Esophagus squamous epithelium (tissue), 5 donors: ENCODE results near the gene TTBK2. TPM values are rescaled to one million over a fixed set of nuclear protein-coding genes. Genes with fewer than 3 reads are reported as not detected.
A peak's percentile ranks its signal among the peaks of the same experiment; 100 is the strongest.

ENCODE experiments used
- DNase-seq: peaks from one replicate; lab custom pipeline; 2025; lab: John Stamatoyannopoulos, UW
- H3K27ac ChIP-seq, 4 donors: fragments of 200-600 bp; sonication (generic); one replicate each; pipeline ENCODE4 v1.5.1; 2016 to 2019; ENCODE audit warnings: mild to moderate bottlenecking in 1 of 4
- H3K27me3 ChIP-seq, 4 donors: fragments of 200-600 bp; sonication (generic); 1 replicate in 3 of 4; 2 replicates in 1 of 4; pipeline versions ENCODE4 v1.5.1 to v1.6.0; 2017 to 2021; ENCODE audit warnings: antibody characterized with exemption in 1 of 4
- H3K36me3 ChIP-seq, 3 donors: fragments of 200-600 bp; sonication (generic); one replicate each; pipeline ENCODE4 v1.5.1; 2016 to 2019
- H3K4me1 ChIP-seq, 3 donors: fragments of 200-600 bp; sonication (generic); one replicate each; pipeline ENCODE4 v1.5.1; 2017 to 2019
- H3K4me3 ChIP-seq, 4 donors: fragments of 200-600 bp; sonication (generic); 1 replicate in 3 of 4; 2 replicates in 1 of 4; pipeline ENCODE4 v1.5.1; 2016 to 2019; ENCODE audit warnings: mild to moderate bottlenecking in 2 of 4, moderate library complexity in 1 of 4
- H3K9me3 ChIP-seq, 3 donors: fragments of 200-600 bp; sonication (generic); one replicate each; pipeline ENCODE4 v1.5.1; 2016 to 2019
- CTCF ChIP-seq, 6 experiments: fragments of 450-650 bp in 4 of 6; fragments of 200-600 bp in 2 of 6; sonication (generic) in 2 of 6; IDR thresholded peaks; one replicate each; pipeline ENCODE4 v1.5.1; 2016 to 2019; ENCODE audit warnings: antibody characterized with exemption in 6 of 6, mild to moderate bottlenecking in 4 of 6, moderate library complexity in 4 of 6
- POLR2A ChIP-seq, 4 donors: fragments of 450-650 bp; IDR thresholded peaks; one replicate each; pipeline ENCODE4 v1.6.1; 2017; ENCODE audit warnings: antibody characterized with exemption in 4 of 4, mild to moderate bottlenecking in 4 of 4, moderate library complexity in 3 of 4
- WGBS, 2 donors: methylation state at CpG; one replicate each; pipeline ENCODE4 v1.1.5; 2018; 5-methylcytosine and 5-hydroxymethylcytosine counted together
- intact Hi-C: fragments of 100-400 bp; cut with DNase I; formaldehyde crosslinking; loops from one replicate; pipeline ENCODE4 v1.15.0; 2022
- total RNA-seq, 4 donors: library from RNA; depleted of rRNA; stranded (reverse); fragments of >200 nt; gene quantifications; one replicate each; pipeline ENCODE4 v1.1.0, GENCODE V29; 2016
- donor health status: DM: yes; HTN: yes; CAD: no.

The TTBK2 gene
- total RNA-seq, 4 donors from 2014 or later = 5.8 to 11.8 (median 6.8) TPM

- TF ChIP-seq CTCF (IDR thresholded peaks at IDR 0.05) = no peak
- no peak for TF ChIP-seq POLR2A (IDR thresholded peaks at IDR 0.05)
- Histone ChIP-seq H3K9me3 (no peaks in the 10 kb centered on the region), H3K36me3 (peaks cover 24 to 100% (median 47%) of the 10 kb centered on the region in 3 donors), H3K4me1 (peaks cover 0 to 10% (median 3%) of the 10 kb centered on the region in 3 donors), H3K4me3 (no peak overlapping the region), H3K27me3 (no peaks in the 10 kb centered on the region), H3K27ac (no peak overlapping the region)
- intact Hi-C loops = no loop called here
- DNase-seq = no peak
- WGBS, 2 donors = 78 to 80% methylated on average over 3 of the region's 11 CpGs
Observed at GRCh38 chr15:42726114-42726513, 194.5 kb downstream of the TTBK2 start.

GRCh38 chr15:42725331-42725903, 195.2 kb downstream of the TTBK2 start:
- no peak overlapping the region for H3K4me3 ChIP-seq
- WGBS, 2 donors = 78 to 84% methylated on average over 10 to 12 of the region's 12 CpGs
- H3K27me3 ChIP-seq = no peaks in the 10 kb centered on the region
- TF ChIP-seq CTCF (IDR thresholded peaks at IDR 0.05) = no peak
- H3K36me3 ChIP-seq = peaks cover 24 to 98% (median 47%) of the 10 kb centered on the region in 3 donors
- no peak overlapping the region for H3K27ac ChIP-seq
- peaks cover 0 to 17% (median 3%) of the 10 kb centered on the region in 3 donors for H3K4me1 ChIP-seq
- H3K9me3 ChIP-seq = no peaks in the 10 kb centered on the region
- intact Hi-C loops = no loop called here
- no peak for DNase-seq

- H3K4me3 ChIP-seq = no peak overlapping the region
- WGBS, 2 donors = 90% methylated on average over 3 of the region's 6 CpGs; no CpG with 5 or more reads in 1 of the 2 donors
- TF ChIP-seq CTCF (IDR thresholded peaks at IDR 0.05) = no peak
- TF ChIP-seq POLR2A (IDR thresholded peaks at IDR 0.05) = no peak
- no peaks in the 10 kb centered on the region for H3K27me3 ChIP-seq
- intact Hi-C loops = no loop called here
- H3K27ac ChIP-seq = no peak overlapping the region
- no peak for DNase-seq
- H3K4me1 ChIP-seq = peaks cover 0 to 20% (median 3%) of the 10 kb centered on the region in 3 donors
- H3K9me3 ChIP-seq = no peaks in the 10 kb centered on the region
- peaks cover 18 to 98% (median 56%) of the 10 kb centered on the region in 3 donors for H3K36me3 ChIP-seq
Observed at GRCh38 chr15:42724276-42724675, 196.3 kb downstream of the TTBK2 start.

GRCh38 chr15:42723068-42723467, 197.5 kb downstream of the TTBK2 start:
- peaks cover 0 to 20% (median 3%) of the 10 kb centered on the region in 3 donors for H3K4me1 ChIP-seq
- H3K27me3 ChIP-seq = no peaks in the 10 kb centered on the region
- H3K4me3 ChIP-seq = no peak overlapping the region
- intact Hi-C loops = no loop called here
- H3K36me3 ChIP-seq = peaks cover 12 to 98% (median 46%) of the 10 kb centered on the region in 3 donors
- H3K27ac ChIP-seq = no peak overlapping the region
- no peaks in the 10 kb centered on the region for H3K9me3 ChIP-seq
- DNase-seq = no peak
- TF ChIP-seq CTCF (IDR thresholded peaks at IDR 0.05) = peak in 2 of 6 experiments; percentile 25 to 51
- TF ChIP-seq POLR2A (IDR thresholded peaks at IDR 0.05) = no peak
- 69 to 74% methylated on average over 3 to 4 of the region's 4 CpGs for WGBS, 2 donors

GRCh38 chr15:42721916-42722315, 198.7 kb downstream of the TTBK2 start:
- no peak for TF ChIP-seq POLR2A (IDR thresholded peaks at IDR 0.05)
- no peak for TF ChIP-seq CTCF (IDR thresholded peaks at IDR 0.05)
- peaks cover 6 to 96% (median 34%) of the 10 kb centered on the region in 3 donors for H3K36me3 ChIP-seq
- intact Hi-C loops = no loop called here
- no peaks in the 10 kb centered on the region for H3K27me3 ChIP-seq
- H3K27ac ChIP-seq = peak overlapping the region in 2 of 4 donors; percentile 4 to 51
- peaks cover 0 to 20% (median 3%) of the 10 kb centered on the region in 3 donors for H3K4me1 ChIP-seq
- DNase-seq = no peak
- WGBS, 2 donors = 80 to 82% methylated on average over 3 of the region's 3 CpGs
- H3K4me3 ChIP-seq = no peak overlapping the region
- H3K9me3 ChIP-seq = no peaks in the 10 kb centered on the region
